Adrenal gland (tissue), 12 donors: ENCODE data around the gene VAMP1. TPM values are rescaled to one million over a fixed set of nuclear protein-coding genes. Genes with fewer than 3 reads are reported as not detected.

Source experiments
- DNase-seq, 7 donors: peaks; one replicate each; pipeline ENCODE4 v3.0.0-alpha.2; 2019 to 2020
- H3K27ac ChIP-seq, 5 donors: fragments of 200-600 bp; sonication (generic) in 4 of 5; 1 replicate in 3 of 5; 2 replicates in 2 of 5; pipeline versions ENCODE4 v1.5.1 to v1.8.0; 2016 to 2020; ENCODE audit warnings: mild to moderate bottlenecking in 1 of 5
- H3K27me3 ChIP-seq: fragments of 200-600 bp; 2 replicates; pipeline ENCODE4 v1.8.0; 2021
- H3K36me3 ChIP-seq, 2 donors: fragments of 200-600 bp; replicated peaks in 1 of 2; 1 replicate in 1 of 2; 2 replicates in 1 of 2; pipeline versions ENCODE4 v1.5.1 to v1.8.0; 2018 to 2022
- H3K4me1 ChIP-seq, 2 donors: fragments of 200-600 bp; replicated peaks in 1 of 2; 1 replicate in 1 of 2; 2 replicates in 1 of 2; pipeline versions ENCODE4 v1.5.1 to v1.8.0; 2018 to 2021
- H3K4me3 ChIP-seq, 4 donors: fragments of 200-600 bp; sonication (generic) in 3 of 4; one replicate each; pipeline ENCODE4 v1.5.1; 2016 to 2018
- H3K9me3 ChIP-seq, 3 donors: fragments of 200-600 bp; sonication (generic) in 1 of 3; replicated peaks in 1 of 3; 1 replicate in 2 of 3; 2 replicates in 1 of 3; pipeline versions ENCODE4 v1.5.1 to v1.8.0; 2016 to 2021
- CTCF ChIP-seq, 6 experiments: fragments of 450-650 bp in 4 of 6; fragments of 200-600 bp in 2 of 6; sonication (generic) in 1 of 6; IDR thresholded peaks; 1 replicate in 5 of 6; 2 replicates in 1 of 6; pipeline versions ENCODE4 v1.5.1 to v1.8.0; 2016 to 2021; ENCODE audit warnings: antibody characterized with exemption in 6 of 6, mild to moderate bottlenecking in 2 of 6, moderate library complexity in 1 of 6
- POLR2A ChIP-seq, 2 donors: fragments of 450-650 bp; IDR thresholded peaks; one replicate each; pipeline ENCODE4 v1.6.1; 2017; ENCODE audit warnings: antibody characterized with exemption in 2 of 2, mild to moderate bottlenecking in 2 of 2, moderate library complexity in 1 of 2
- WGBS, 4 donors: extraction: QIAGEN DNeasy Blood & Tissue Kit in 2 of 4; methylation state at CpG; one replicate each; pipeline versions ENCODE4 v1.1.5 to v1.1.7; 2013 to 2017; 5-methylcytosine and 5-hydroxymethylcytosine counted together
- intact Hi-C, 2 donors: fragments of 100-400 bp; cut with DNase I; formaldehyde crosslinking; loops; one replicate each; pipeline versions ENCODE4 v1.14.1 to v1.15.0; 2022 to 2023
- polyA plus RNA-seq, 3 donors: library from polyadenylated mRNA; stranded (reverse); fragments of 200-250 nt in 2 of 3; fragments of 350-450 nt in 1 of 3; fragmentation: Illumina TruSeq in 1 of 3; extraction: RNeasy Lipid Tissue Mini Kit (QIAGEN cat#74804) in 1 of 3; gene quantifications; one replicate each; pipeline ENCODE4 v1.2.3, GENCODE V29; 2013 to 2014
- total RNA-seq, 9 donors: library from RNA; depleted of rRNA in 4 of 9; stranded (reverse); fragments of >200 nt in 4 of 9; fragments of 120-200 nt in 1 of 9; fragmentation: NEBNext Ultra II Directional in 1 of 9; extraction: Animal tissue kit (Norgen Biotek cat#: 25700) in 1 of 9; gene quantifications; one replicate each; pipeline versions ENCODE4 v1.1.0 to v1.2.4, GENCODE V29; 2013 to 2023
- donor health status: healthy with polysubstance abuse.
- donor health status: Bipolar disorder and iron deficiency.
- donor health status: DM: yes; HTN: yes; CAD: no.
- donor health status: DM: no; HTN: no; CAD: no.
- donor health status: DM: no; HTN: no; CAD: no.
- donor health status: DM: yes; HTN: yes; CAD: no.

Gene VAMP1
- total and polyA plus RNA-seq, 12 donors, result 2.8 to 26.7 (median 9.1) TPM

- DNase-seq, result no peak
- 86 to 95% (median 89%) methylated on average over 8 to 12 of the region's 12 CpGs for WGBS, 4 donors
- H3K9me3 ChIP-seq, result no peaks in the 10 kb centered on the region
- TF ChIP-seq CTCF (IDR thresholded peaks at IDR 0.05) (no peak), POLR2A (IDR thresholded peaks at IDR 0.05) (no peak)
- no peaks in the 10 kb centered on the region for H3K27me3 ChIP-seq
- no peak overlapping the region for H3K27ac ChIP-seq
- intact Hi-C loops, result no loop called here
- H3K4me1 ChIP-seq, result peaks cover 10 to 11% of the 10 kb centered on the region in 2 donors
- H3K36me3 ChIP-seq, result peaks cover 0 to 69% of the 10 kb centered on the region in 2 donors
- H3K4me3 ChIP-seq, result no peak overlapping the region
These were observed 13.1 kb downstream of the VAMP1 start for GRCh38 chr12:6457220-6457945.

GRCh38 chr12:6452944-6453630, 17.4 kb downstream of the VAMP1 start:
- TF ChIP-seq CTCF (IDR thresholded peaks at IDR 0.05) (no peak), POLR2A (IDR thresholded peaks at IDR 0.05) (peak in 1 of 2 donors; percentile 12)
- H3K27me3 ChIP-seq, result no peaks in the 10 kb centered on the region
- H3K36me3 ChIP-seq, result peaks cover 0 to 26% of the 10 kb centered on the region in 2 donors
- no peaks in the 10 kb centered on the region for H3K9me3 ChIP-seq
- peak in 5 of 7 donors; percentile 49 to 67 (median 58) for DNase-seq
- peaks cover 21 to 23% of the 10 kb centered on the region in 2 donors for H3K4me1 ChIP-seq
- intact Hi-C loops, result loop anchor here in 1 of 2 donors (5.0 kb wide), 1 partner anchor 66 kb away; no protein-coding TSS in a partner anchor
- H3K27ac ChIP-seq, result peak overlapping the region; percentile 92 to 98 (median 95)
- H3K4me3 ChIP-seq, result peak overlapping the region in 1 of 4 donors; percentile 59
- WGBS, 4 donors, result 31 to 58% (median 36%) methylated on average over 1 to 17 of the region's 17 CpGs

- intact Hi-C loops, result loop anchor here in 1 of 2 donors (5.0 kb wide), 1 partner anchor 65 kb away; no protein-coding TSS in a partner anchor
- peak overlapping the region; percentile 59 to 88 (median 84) for H3K4me3 ChIP-seq
- peaks cover 0 to 19% of the 10 kb centered on the region in 2 donors for H3K36me3 ChIP-seq
- H3K27me3 ChIP-seq, result no peaks in the 10 kb centered on the region
- peak overlapping the region; percentile 92 to 98 (median 95) for H3K27ac ChIP-seq
- H3K9me3 ChIP-seq, result no peaks in the 10 kb centered on the region
- DNase-seq, result peak; percentile 51 to 76 (median 69)
- H3K4me1 ChIP-seq, result peaks cover 21 to 23% of the 10 kb centered on the region in 2 donors
- TF ChIP-seq POLR2A (IDR thresholded peaks at IDR 0.05) (peak in 1 of 2 donors; percentile 40), CTCF (IDR thresholded peaks at IDR 0.05) (no peak)
- WGBS, 4 donors, result 2 to 11% (median 4%) methylated on average over 9 of the region's 9 CpGs
These were observed 18.1 kb downstream of the VAMP1 start for GRCh38 chr12:6452245-6452943.
